WTC11 (cell line): Measurements from ENCODE around the gene C4orf50. TPM values are rescaled to one million over a fixed set of nuclear protein-coding genes. Genes with fewer than 3 reads are reported as not detected.
"Not testable (repeated sequence)": the region's sequence is repeated elsewhere in the genome, so short reads cannot be mapped to it uniquely, and the experiment has no call there.

Experiments
- ATAC-seq: fragments of 200-7000 bp; cut with Tn5 transposase; 2 replicates; pipeline ENCODE4 v1.10.0; 2021; ENCODE audit warnings: mild to moderate bottlenecking, moderate library complexity
- CTCF ChIA-PET: fragments of 300-600 bp; sonication (Branson Sonifier 250); formaldehyde crosslinking; loops from one replicate; lab custom pipeline; 2021; ENCODE audit warnings: antibody characterized with exemption; lab: Charles Lee
- POLR2A ChIA-PET: fragments of 350-600 bp; sonication (Branson Sonifier 250); formaldehyde crosslinking; loops from one replicate; lab custom pipeline; 2021; ENCODE audit warnings: antibody characterized with exemption; lab: Charles Lee
- DNase-seq: peaks from one replicate; pipeline ENCODE4 v3.0.0; 2021; ENCODE audit warnings: low spot score
- H3K27ac Mint-ChIP-seq: 2 replicates; pipeline ENCODE4 v1.8.0; 2021; ENCODE audit warnings: mixed read lengths
- H3K27me3 Mint-ChIP-seq: 2 replicates; pipeline ENCODE4 v1.8.0; 2021; ENCODE audit warnings: low read depth, mild to moderate bottlenecking, moderate library complexity, mixed read lengths
- H3K36me3 Mint-ChIP-seq: 2 replicates; pipeline ENCODE4 v1.8.0; 2021; ENCODE audit warnings: mixed read lengths
- H3K4me1 Mint-ChIP-seq: 2 replicates; pipeline ENCODE4 v1.8.0; 2022; ENCODE audit warnings: mixed read lengths
- H3K4me3 Mint-ChIP-seq: 2 replicates; pipeline ENCODE4 v1.8.0; 2021; ENCODE audit warnings: mild to moderate bottlenecking, moderate library complexity, mixed read lengths
- H3K9me3 Mint-ChIP-seq: 2 replicates; pipeline ENCODE4 v1.8.0; 2021; ENCODE audit warnings: mixed read lengths
- ATF1 ChIP-seq: sonication (generic); formaldehyde crosslinking; IDR thresholded peaks from 2 replicates; pipeline ENCODE4 v1.8.1; 2023; ENCODE audit warnings: mild to moderate bottlenecking, moderate library complexity, missing genetic modification reagents
- ESRRA ChIP-seq: sonication (generic); formaldehyde crosslinking; IDR thresholded peaks from 2 replicates; pipeline ENCODE4 v1.8.1; 2022; ENCODE audit warnings: mild to moderate bottlenecking, missing genetic modification reagents, borderline replicate concordance
- GABPB1 ChIP-seq: sonication (generic); formaldehyde crosslinking; IDR thresholded peaks from 2 replicates; pipeline ENCODE4 v1.8.1; 2023; ENCODE audit warnings: mild to moderate bottlenecking, missing genetic modification reagents
- MXD4 ChIP-seq: fragments of 250-450 bp; sonication (Bioruptor Pico); IDR thresholded peaks from 2 replicates; pipeline ENCODE4 v1.8.0; 2021; ENCODE audit warnings: mild to moderate bottlenecking, moderate library complexity, borderline replicate concordance
- RELA ChIP-seq: sonication (generic); formaldehyde crosslinking; IDR thresholded peaks from 2 replicates; pipeline ENCODE4 v1.8.1; 2022; ENCODE audit warnings: missing genetic modification reagents, mild to moderate bottlenecking, borderline replicate concordance
- RORB ChIP-seq: fragments of 250-450 bp; sonication (Bioruptor Pico); IDR thresholded peaks from 2 replicates; pipeline ENCODE4 v1.9.0; 2021; ENCODE audit warnings: mild to moderate bottlenecking
- ZNF121 ChIP-seq: sonication (generic); formaldehyde crosslinking; IDR thresholded peaks from 2 replicates; pipeline ENCODE4 v1.8.0; 2023; ENCODE audit warnings: missing genetic modification reagents
- ZNF263 ChIP-seq: sonication (generic); formaldehyde crosslinking; IDR thresholded peaks from 2 replicates; pipeline ENCODE4 v1.8.1; 2022; ENCODE audit warnings: low read depth, mild to moderate bottlenecking, moderate library complexity, missing genetic modification reagents
- total RNA-seq: library from RNA; stranded (reverse); gene quantifications from 3 replicates; pipeline ENCODE4 v1.2.3, GENCODE V29; 2021
- TF ChIP-seq, protein P1 (sequence below): sonication (generic); formaldehyde crosslinking; IDR thresholded peaks from 2 replicates; pipeline ENCODE4 v1.8.1; 2023; ENCODE audit warnings: mild to moderate bottlenecking, missing genetic modification reagents
- TF ChIP-seq, protein P2 (sequence below): sonication (generic); formaldehyde crosslinking; conservative IDR thresholded peaks from 2 replicates; pipeline ENCODE4 v1.8.1; 2023; ENCODE audit warnings: mild to moderate bottlenecking, low read depth, missing genetic modification reagents, moderate library complexity
- TF ChIP-seq, protein P3 (sequence below): sonication (generic); formaldehyde crosslinking; IDR thresholded peaks from 2 replicates; pipeline ENCODE4 v1.8.1; 2023; ENCODE audit warnings: mild to moderate bottlenecking, missing genetic modification reagents, moderate library complexity
- TF ChIP-seq, protein P4 (sequence below): sonication (generic); formaldehyde crosslinking; IDR thresholded peaks from 2 replicates; pipeline ENCODE4 v1.8.1; 2023; ENCODE audit warnings: mild to moderate bottlenecking, missing genetic modification reagents, borderline replicate concordance
- TF ChIP-seq, protein P5 (sequence below): sonication (generic); formaldehyde crosslinking; IDR thresholded peaks from 2 replicates; pipeline ENCODE4 v1.8.1; 2023; ENCODE audit warnings: mild to moderate bottlenecking, missing genetic modification reagents
- TF ChIP-seq, protein P6 (sequence below): sonication (generic); formaldehyde crosslinking; IDR thresholded peaks from 2 replicates; pipeline ENCODE4 v1.8.1; 2023; ENCODE audit warnings: mild to moderate bottlenecking, moderate library complexity, missing genetic modification reagents

C4orf50 gene
- total RNA-seq, 1 experiment from 2014 or later: 0.17 TPM

DNA sequence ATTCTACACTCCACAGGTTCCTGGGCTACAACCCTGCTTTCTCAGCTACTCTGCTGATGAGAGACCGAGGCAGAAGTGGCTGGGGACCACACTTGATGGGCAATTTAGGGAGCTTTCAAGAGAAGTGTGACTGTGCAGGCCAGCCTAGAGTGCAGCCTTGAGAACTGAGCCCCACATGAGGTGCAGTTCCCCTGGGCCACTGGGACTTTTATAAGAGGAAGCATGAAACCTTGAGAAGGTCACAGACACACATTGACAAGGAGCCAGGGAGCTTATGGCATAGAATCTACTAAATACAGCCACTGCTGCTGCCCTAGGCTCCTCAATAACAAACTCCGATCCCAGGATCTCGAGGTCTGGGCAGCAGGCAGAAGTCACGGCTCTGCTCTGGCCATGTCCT lies 13.1 kb downstream of the C4orf50 start:
- ATAC-seq: no peak
- ChIA-PET CTCF (interaction anchor here (1.6 kb wide), 1 partner anchor 327 kb away, joined by 3 read pairs; no protein-coding TSS in a partner anchor), POLR2A (no interaction called here)
- no peak overlapping the region for H3K4me3 Mint-ChIP-seq
- H3K27ac Mint-ChIP-seq: no peak overlapping the region
- no peaks in the 10 kb centered on the region for H3K36me3 Mint-ChIP-seq
- H3K4me1 Mint-ChIP-seq: peaks cover 26% of the 10 kb centered on the region
- no peak for DNase-seq
- H3K9me3 Mint-ChIP-seq: no peaks in the 10 kb centered on the region
- TF ChIP-seq ESRRA (CRISPR knock-in tag) (no peak), RELA (CRISPR knock-in tag) (no peak), ATF1 (CRISPR knock-in tag) (no peak), RORB (CRISPR knock-in tag) (no peak), ZNF263 (CRISPR knock-in tag) (no peak), GABPB1 (CRISPR knock-in tag) (no peak), ZNF121 (CRISPR knock-in tag) (no peak), MXD4 (CRISPR knock-in tag) (no peak)
- TF ChIP-seq, protein P1, sequence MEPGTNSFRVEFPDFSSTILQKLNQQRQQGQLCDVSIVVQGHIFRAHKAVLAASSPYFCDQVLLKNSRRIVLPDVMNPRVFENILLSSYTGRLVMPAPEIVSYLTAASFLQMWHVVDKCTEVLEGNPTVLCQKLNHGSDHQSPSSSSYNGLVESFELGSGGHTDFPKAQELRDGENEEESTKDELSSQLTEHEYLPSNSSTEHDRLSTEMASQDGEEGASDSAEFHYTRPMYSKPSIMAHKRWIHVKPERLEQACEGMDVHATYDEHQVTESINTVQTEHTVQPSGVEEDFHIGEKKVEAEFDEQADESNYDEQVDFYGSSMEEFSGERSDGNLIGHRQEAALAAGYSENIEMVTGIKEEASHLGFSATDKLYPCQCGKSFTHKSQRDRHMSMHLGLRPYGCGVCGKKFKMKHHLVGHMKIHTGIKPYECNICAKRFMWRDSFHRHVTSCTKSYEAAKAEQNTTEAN (CRISPR knock-in tag): no peak
- TF ChIP-seq, protein P2, sequence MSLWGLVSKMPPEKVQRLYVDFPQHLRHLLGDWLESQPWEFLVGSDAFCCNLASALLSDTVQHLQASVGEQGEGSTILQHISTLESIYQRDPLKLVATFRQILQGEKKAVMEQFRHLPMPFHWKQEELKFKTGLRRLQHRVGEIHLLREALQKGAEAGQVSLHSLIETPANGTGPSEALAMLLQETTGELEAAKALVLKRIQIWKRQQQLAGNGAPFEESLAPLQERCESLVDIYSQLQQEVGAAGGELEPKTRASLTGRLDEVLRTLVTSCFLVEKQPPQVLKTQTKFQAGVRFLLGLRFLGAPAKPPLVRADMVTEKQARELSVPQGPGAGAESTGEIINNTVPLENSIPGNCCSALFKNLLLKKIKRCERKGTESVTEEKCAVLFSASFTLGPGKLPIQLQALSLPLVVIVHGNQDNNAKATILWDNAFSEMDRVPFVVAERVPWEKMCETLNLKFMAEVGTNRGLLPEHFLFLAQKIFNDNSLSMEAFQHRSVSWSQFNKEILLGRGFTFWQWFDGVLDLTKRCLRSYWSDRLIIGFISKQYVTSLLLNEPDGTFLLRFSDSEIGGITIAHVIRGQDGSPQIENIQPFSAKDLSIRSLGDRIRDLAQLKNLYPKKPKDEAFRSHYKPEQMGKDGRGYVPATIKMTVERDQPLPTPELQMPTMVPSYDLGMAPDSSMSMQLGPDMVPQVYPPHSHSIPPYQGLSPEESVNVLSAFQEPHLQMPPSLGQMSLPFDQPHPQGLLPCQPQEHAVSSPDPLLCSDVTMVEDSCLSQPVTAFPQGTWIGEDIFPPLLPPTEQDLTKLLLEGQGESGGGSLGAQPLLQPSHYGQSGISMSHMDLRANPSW (CRISPR knock-in tag): no peak
- TF ChIP-seq, protein P3, sequence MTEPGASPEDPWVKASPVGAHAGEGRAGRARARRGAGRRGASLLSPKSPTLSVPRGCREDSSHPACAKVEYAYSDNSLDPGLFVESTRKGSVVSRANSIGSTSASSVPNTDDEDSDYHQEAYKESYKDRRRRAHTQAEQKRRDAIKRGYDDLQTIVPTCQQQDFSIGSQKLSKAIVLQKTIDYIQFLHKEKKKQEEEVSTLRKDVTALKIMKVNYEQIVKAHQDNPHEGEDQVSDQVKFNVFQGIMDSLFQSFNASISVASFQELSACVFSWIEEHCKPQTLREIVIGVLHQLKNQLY (CRISPR knock-in tag): no peak
- TF ChIP-seq, protein P4, sequence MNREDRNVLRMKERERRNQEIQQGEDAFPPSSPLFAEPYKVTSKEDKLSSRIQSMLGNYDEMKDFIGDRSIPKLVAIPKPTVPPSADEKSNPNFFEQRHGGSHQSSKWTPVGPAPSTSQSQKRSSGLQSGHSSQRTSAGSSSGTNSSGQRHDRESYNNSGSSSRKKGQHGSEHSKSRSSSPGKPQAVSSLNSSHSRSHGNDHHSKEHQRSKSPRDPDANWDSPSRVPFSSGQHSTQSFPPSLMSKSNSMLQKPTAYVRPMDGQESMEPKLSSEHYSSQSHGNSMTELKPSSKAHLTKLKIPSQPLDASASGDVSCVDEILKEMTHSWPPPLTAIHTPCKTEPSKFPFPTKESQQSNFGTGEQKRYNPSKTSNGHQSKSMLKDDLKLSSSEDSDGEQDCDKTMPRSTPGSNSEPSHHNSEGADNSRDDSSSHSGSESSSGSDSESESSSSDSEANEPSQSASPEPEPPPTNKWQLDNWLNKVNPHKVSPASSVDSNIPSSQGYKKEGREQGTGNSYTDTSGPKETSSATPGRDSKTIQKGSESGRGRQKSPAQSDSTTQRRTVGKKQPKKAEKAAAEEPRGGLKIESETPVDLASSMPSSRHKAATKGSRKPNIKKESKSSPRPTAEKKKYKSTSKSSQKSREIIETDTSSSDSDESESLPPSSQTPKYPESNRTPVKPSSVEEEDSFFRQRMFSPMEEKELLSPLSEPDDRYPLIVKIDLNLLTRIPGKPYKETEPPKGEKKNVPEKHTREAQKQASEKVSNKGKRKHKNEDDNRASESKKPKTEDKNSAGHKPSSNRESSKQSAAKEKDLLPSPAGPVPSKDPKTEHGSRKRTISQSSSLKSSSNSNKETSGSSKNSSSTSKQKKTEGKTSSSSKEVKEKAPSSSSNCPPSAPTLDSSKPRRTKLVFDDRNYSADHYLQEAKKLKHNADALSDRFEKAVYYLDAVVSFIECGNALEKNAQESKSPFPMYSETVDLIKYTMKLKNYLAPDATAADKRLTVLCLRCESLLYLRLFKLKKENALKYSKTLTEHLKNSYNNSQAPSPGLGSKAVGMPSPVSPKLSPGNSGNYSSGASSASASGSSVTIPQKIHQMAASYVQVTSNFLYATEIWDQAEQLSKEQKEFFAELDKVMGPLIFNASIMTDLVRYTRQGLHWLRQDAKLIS: no peak
- TF ChIP-seq, protein P5, sequence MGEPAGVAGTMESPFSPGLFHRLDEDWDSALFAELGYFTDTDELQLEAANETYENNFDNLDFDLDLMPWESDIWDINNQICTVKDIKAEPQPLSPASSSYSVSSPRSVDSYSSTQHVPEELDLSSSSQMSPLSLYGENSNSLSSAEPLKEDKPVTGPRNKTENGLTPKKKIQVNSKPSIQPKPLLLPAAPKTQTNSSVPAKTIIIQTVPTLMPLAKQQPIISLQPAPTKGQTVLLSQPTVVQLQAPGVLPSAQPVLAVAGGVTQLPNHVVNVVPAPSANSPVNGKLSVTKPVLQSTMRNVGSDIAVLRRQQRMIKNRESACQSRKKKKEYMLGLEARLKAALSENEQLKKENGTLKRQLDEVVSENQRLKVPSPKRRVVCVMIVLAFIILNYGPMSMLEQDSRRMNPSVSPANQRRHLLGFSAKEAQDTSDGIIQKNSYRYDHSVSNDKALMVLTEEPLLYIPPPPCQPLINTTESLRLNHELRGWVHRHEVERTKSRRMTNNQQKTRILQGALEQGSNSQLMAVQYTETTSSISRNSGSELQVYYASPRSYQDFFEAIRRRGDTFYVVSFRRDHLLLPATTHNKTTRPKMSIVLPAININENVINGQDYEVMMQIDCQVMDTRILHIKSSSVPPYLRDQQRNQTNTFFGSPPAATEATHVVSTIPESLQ (CRISPR knock-in tag): no peak
- TF ChIP-seq, protein P6, sequence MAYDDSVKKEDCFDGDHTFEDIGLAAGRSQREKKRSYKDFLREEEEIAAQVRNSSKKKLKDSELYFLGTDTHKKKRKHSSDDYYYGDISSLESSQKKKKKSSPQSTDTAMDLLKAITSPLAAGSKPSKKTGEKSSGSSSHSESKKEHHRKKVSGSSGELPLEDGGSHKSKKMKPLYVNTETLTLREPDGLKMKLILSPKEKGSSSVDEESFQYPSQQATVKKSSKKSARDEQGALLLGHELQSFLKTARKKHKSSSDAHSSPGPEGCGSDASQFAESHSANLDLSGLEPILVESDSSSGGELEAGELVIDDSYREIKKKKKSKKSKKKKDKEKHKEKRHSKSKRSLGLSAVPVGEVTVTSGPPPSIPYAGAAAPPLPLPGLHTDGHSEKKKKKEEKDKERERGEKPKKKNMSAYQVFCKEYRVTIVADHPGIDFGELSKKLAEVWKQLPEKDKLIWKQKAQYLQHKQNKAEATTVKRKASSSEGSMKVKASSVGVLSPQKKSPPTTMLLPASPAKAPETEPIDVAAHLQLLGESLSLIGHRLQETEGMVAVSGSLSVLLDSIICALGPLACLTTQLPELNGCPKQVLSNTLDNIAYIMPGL (CRISPR knock-in tag): no peak
- H3K27me3 Mint-ChIP-seq: peaks cover 32% of the 10 kb centered on the region

DNA sequence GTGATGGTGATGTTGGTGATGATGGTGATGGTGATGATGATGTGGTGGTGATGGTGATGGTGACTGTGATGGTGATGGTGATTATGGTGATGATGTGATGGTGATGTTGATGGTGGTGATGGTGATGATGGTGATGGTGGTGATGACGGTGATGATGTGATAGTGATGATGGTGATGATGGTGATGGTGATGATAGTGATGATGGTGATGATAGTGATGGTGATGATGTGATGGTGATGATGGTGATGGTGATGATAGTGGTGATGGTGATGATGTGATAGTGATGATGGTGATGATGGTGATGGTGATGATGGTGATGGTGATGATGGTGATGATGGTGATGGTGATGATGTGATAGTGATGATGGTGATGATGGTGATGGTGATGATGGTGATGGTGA lies 14.7 kb downstream of the C4orf50 start:
- H3K9me3 Mint-ChIP-seq, H3K27ac Mint-ChIP-seq, H3K4me3 Mint-ChIP-seq, H3K36me3 Mint-ChIP-seq, POLR2A ChIA-PET, DNase-seq, ATAC-seq: not testable (repeated sequence)
- H3K4me1 Mint-ChIP-seq: peaks cover 13% of the 10 kb centered on the region
- peaks cover 17% of the 10 kb centered on the region for H3K27me3 Mint-ChIP-seq
- CTCF ChIA-PET: interaction anchor here (1.0 kb wide), 1 partner anchor 328 kb away, joined by 4 read pairs; no protein-coding TSS in a partner anchor
